ENCODE data around the gene CYP1B1. TPM values are rescaled to one million over a fixed set of nuclear protein-coding genes. Genes with fewer than 3 reads are reported as not detected.

The CYP1B1 gene
- total RNA-seq, 2 donors from 2014 or later: 27.1 to 83.0 TPM

GRCh38 chr2:38066421-38067115 lies 9.4 kb downstream of the CYP1B1 start:
- no peak for ATAC-seq (ENCODE audit: insufficient number of reproducible peaks, low FRiP score, low read depth)
- Histone ChIP-seq H3K27me3 (replicated peaks; ENCODE audit: insufficient read depth) (no peaks in the 10 kb centered on the region), H3K36me3 (no peaks in the 10 kb centered on the region), H3K27ac (no peak overlapping the region), H3K4me3 (no peak overlapping the region), H3K9me3 (no peaks in the 10 kb centered on the region), H3K4me1 (ENCODE audit: control insufficient read depth in 1 of 2, low read depth in 2 of 2) (no peaks in the 10 kb centered on the region)
- TF ChIP-seq, protein P1, sequence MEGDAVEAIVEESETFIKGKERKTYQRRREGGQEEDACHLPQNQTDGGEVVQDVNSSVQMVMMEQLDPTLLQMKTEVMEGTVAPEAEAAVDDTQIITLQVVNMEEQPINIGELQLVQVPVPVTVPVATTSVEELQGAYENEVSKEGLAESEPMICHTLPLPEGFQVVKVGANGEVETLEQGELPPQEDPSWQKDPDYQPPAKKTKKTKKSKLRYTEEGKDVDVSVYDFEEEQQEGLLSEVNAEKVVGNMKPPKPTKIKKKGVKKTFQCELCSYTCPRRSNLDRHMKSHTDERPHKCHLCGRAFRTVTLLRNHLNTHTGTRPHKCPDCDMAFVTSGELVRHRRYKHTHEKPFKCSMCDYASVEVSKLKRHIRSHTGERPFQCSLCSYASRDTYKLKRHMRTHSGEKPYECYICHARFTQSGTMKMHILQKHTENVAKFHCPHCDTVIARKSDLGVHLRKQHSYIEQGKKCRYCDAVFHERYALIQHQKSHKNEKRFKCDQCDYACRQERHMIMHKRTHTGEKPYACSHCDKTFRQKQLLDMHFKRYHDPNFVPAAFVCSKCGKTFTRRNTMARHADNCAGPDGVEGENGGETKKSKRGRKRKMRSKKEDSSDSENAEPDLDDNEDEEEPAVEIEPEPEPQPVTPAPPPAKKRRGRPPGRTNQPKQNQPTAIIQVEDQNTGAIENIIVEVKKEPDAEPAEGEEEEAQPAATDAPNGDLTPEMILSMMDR (IDR thresholded peaks at IDR 0.05): no peak
- no peak for DNase-seq (ENCODE audit: low spot score)

- Histone ChIP-seq H3K4me1 (ENCODE audit: control insufficient read depth in 1 of 2, low read depth in 2 of 2) (no peaks in the 10 kb centered on the region), H3K4me3 (no peak overlapping the region), H3K27ac (no peak overlapping the region), H3K9me3 (no peaks in the 10 kb centered on the region), H3K27me3 (replicated peaks; ENCODE audit: insufficient read depth) (no peaks in the 10 kb centered on the region), H3K36me3 (no peaks in the 10 kb centered on the region)
- ATAC-seq (ENCODE audit: insufficient number of reproducible peaks, low FRiP score, low read depth) (no peak), DNase-seq (ENCODE audit: low spot score) (no peak)
- TF ChIP-seq, protein P1 (IDR thresholded peaks at IDR 0.05): no peak
Measured at GRCh38 chr2:38065502-38066135, 10.3 kb downstream of the CYP1B1 start.

GRCh38 chr2:38064801-38065501 lies 11.0 kb downstream of the CYP1B1 start:
- TF ChIP-seq, protein P1 (IDR thresholded peaks at IDR 0.05): no peak
- Histone ChIP-seq H3K4me3 (no peak overlapping the region), H3K27me3 (replicated peaks; ENCODE audit: insufficient read depth) (no peaks in the 10 kb centered on the region), H3K4me1 (ENCODE audit: control insufficient read depth in 1 of 2, low read depth in 2 of 2) (no peaks in the 10 kb centered on the region), H3K9me3 (no peaks in the 10 kb centered on the region), H3K36me3 (no peaks in the 10 kb centered on the region), H3K27ac (no peak overlapping the region)
- ATAC-seq (ENCODE audit: insufficient number of reproducible peaks, low FRiP score, low read depth) (no peak), DNase-seq (ENCODE audit: low spot score) (no peak)

GRCh38 chr2:38060236-38061018 lies 15.5 kb downstream of the CYP1B1 start:
- DNase-seq (ENCODE audit: low spot score) (no peak), ATAC-seq (ENCODE audit: insufficient number of reproducible peaks, low FRiP score, low read depth) (no peak)
- no peak overlapping the region for H3K4me3 ChIP-seq
- H3K9me3 ChIP-seq: no peaks in the 10 kb centered on the region
- H3K27ac ChIP-seq: no peak overlapping the region
- H3K27me3 ChIP-seq (replicated peaks; ENCODE audit: insufficient read depth): no peaks in the 10 kb centered on the region
- H3K4me1 ChIP-seq (ENCODE audit: control insufficient read depth in 1 of 2, low read depth in 2 of 2): no peaks in the 10 kb centered on the region
- TF ChIP-seq, protein P1 (IDR thresholded peaks at IDR 0.05): no peak
- no peaks in the 10 kb centered on the region for H3K36me3 ChIP-seq

All from thoracic aorta (tissue), 2 donors.